GM10266 (cell line): ENCODE measurements around the gene UBE3B.

Experiments used
- DNase-seq: peaks from one replicate; pipeline ENCODE4 v3.0.0; 2012; ENCODE audit errors: extremely low spot score
- TF ChIP-seq, protein P1 (sequence below): IDR thresholded peaks from 2 replicates; pipeline ENCODE4 v1.5.1; 2012; ENCODE audit warnings: mild to moderate bottlenecking, low read depth; ENCODE audit not compliant: control insufficient read depth, insufficient read depth; ENCODE audit errors: missing control alignments

UBE3B gene

GRCh38 chr12:109544955-109545531 lies 67.6 kb downstream of the UBE3B start:
- TF ChIP-seq, protein P1, sequence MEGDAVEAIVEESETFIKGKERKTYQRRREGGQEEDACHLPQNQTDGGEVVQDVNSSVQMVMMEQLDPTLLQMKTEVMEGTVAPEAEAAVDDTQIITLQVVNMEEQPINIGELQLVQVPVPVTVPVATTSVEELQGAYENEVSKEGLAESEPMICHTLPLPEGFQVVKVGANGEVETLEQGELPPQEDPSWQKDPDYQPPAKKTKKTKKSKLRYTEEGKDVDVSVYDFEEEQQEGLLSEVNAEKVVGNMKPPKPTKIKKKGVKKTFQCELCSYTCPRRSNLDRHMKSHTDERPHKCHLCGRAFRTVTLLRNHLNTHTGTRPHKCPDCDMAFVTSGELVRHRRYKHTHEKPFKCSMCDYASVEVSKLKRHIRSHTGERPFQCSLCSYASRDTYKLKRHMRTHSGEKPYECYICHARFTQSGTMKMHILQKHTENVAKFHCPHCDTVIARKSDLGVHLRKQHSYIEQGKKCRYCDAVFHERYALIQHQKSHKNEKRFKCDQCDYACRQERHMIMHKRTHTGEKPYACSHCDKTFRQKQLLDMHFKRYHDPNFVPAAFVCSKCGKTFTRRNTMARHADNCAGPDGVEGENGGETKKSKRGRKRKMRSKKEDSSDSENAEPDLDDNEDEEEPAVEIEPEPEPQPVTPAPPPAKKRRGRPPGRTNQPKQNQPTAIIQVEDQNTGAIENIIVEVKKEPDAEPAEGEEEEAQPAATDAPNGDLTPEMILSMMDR = no peak
- DNase-seq = no peak

DNA sequence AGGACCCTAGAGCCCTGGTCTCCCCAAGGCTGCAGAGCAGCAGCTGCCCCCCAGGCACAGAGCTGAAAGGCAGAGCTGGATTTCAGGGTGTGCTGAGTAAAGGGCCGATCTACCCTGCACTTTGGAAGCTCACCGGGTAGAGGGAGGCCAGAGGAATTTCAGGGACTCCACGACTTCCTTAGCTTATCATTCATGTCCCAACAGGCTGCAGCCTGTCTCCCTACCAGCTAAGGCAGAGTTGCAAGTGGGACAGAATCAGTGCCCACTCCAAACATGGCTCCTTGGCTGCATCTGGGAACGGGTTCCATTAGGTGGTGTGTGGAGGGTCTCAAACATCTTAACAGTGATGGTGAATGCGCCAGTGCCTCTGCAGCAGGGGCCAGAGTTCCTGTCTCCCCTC lies 68.4 kb downstream of the UBE3B start:
- TF ChIP-seq, protein P1 = no peak
- DNase-seq = no peak

DNA sequence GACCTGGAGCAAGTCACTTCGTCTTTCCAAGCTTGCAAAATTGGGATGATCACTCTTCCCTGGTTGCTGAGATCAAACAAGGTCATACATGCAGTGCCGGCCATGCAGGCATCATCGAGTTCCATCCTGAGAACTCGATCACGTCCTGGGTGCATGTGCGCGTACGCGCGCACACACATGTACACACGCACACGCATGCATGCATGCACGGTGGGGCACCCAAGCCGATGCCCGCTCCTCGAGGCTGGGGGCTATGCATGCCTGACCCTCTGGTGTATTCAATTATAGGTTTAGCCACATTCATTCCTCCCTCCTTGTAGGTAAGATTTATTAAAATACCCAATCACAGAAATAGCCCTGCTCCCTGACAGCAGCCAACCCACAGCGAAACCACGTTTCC lies 69.9 kb downstream of the UBE3B start:
- TF ChIP-seq, protein P1 = no peak
- DNase-seq = no peak

DNA sequence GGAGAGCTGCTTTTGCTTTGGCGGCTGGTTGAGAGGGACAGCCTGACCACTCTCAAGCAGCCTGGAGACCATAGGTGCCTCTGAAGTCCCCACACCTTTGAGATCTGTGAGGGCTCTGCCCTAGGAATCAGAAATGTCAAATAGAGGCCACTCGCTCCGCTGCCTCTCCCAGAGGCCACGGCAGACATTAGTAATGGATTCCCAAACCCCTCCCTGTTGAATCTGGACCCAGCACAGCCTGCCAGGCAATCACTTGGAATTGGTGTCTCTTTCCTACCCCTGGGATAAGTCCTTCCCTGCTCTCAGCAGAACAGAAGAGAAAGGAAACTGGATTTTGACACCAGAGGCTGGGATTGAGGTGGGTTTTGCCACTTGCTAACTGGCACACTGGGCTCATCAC lies 70.8 kb downstream of the UBE3B start:
- DNase-seq = no peak
- TF ChIP-seq, protein P1 = no peak

DNA sequence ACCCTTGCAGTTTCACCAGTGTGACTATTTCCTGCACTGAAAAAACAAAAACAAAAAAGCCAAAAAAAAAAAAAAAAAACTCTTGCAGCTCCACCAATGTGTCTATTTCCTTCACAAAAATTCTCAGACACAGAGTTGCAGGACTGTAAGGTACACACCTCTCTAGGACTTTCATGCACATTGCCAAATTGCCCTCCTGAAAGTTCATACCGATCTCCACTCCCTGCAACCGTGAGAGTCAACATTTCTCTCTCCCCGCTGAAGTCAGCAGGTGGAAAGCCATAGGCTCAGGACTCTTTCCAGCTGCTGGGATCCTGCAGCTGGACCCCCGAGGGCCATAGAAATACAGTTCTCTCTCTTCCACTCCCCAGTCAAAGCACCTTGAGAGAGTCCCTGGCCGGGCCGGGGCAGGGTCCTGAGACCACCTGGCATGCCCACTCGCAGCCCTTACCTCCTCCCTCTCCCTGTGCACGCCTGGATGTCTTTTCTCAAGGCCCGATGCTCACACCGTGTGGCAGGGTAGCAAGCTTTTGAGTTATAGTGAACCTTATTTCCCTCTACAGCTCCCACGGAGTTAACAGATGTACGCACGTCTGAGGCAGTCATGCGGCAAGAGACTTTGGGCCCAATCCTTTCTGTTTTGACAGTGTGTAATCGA lies 72.3 kb downstream of the UBE3B start:
- TF ChIP-seq, protein P1 = no peak
- no peak for DNase-seq

DNA sequence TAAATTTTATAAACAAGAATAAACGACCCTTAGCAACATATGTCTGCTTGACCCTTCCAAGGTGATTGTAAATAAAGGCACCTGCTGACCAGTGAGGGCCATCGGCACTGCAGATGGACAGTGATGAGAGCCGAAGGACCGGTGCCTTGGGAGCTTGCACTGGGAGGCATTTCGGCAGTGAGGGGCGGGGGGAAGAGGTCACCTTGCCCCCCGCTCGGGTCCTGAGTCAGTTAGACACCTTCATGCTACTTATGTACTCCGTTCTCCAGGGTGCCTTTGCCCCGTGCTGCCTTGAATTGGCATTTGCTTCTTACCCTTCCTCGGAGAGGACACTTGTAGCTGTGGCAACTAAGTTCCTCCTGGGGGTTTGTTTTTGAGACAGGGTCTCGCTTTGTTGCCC lies 72.8 kb downstream of the UBE3B start:
- DNase-seq = no peak
- TF ChIP-seq, protein P1 = no peak

DNA sequence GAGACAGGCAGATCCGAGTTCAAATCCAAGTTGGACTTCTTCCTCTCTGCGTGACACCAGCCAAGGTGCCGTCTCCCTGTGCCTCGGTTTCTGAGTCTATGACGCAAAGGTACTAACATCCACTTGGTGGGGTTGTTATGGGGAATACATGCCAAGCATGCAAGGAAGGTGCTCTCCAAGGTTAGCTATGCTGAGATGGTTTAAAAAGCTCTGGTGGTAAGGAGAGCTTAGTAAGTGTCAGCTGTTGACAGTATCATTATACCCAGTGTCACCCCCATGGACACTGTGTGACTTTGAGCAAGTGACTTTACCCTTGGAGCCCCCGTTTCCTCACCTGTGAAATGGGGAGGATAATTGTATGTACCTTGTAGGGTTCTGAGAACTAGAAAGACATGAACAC lies 73.7 kb downstream of the UBE3B start:
- DNase-seq = no peak
- TF ChIP-seq, protein P1 = no peak
